ENCODE data around the gene PAPSS1.
"Not testable (repeated sequence)": the region's sequence is repeated elsewhere in the genome, so short reads cannot be mapped to it uniquely, and the experiment has no call there.

Gene PAPSS1

GRCh38 chr4:107719922-107720722 lies at the start of gene PAPSS1:
Gene PAPSS1, minus strand, starts transcription at chr4:107720234. Its CDS starts 55 bp downstream, at chr4:107720179.
- DNase-seq = peak; percentile 98

GRCh38 chr4:107760281-107760947 lies 40.4 kb upstream of the PAPSS1 start:
- no peak for DNase-seq

- DNase-seq = peak; percentile 63
Measured at GRCh38 chr4:107757864-107758476, 37.9 kb upstream of the PAPSS1 start.

DNA sequence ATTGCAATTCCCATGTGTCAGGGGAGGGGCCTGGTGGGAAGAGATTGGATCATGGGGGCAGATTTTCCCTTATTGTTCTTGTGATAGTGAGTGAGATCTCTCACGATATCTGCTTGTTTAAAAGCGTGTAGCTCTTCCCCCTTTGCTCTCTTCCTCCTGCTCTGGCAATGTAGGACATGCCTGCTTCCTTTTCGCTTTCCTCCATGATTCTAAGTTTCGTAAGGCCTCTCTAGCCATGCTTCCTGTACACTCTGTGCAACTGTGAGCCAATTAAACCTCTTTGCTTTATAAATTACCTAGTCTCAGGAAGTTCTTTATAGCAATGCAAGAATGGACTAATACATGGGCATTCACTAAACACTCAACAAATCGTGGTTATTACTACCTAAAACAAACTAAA lies 37.2 kb upstream of the PAPSS1 start:
- peak; percentile 13 for DNase-seq

- DNase-seq = peak; percentile 77
Measured at GRCh38 chr4:107755841-107756356, 35.9 kb upstream of the PAPSS1 start.

DNA sequence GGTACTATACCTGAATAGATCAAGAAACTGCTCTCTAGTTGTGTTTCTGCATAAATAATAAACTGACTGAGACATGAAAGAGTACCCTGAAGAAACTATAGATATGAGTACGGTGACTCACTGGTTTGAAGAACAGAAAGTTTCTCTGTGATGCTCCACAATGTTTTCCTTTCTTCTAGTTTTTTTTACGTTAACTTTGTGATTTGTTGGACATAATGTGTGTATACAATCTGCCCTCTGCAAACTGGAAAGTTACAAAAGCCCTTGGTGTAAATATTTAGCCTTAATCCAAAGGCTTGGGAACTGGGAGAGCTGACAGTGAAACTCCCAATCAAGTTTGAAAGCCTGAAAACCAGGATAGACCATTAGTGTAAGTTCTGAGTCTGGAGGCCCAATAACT lies 31.6 kb upstream of the PAPSS1 start:
- no peak for DNase-seq

DNA sequence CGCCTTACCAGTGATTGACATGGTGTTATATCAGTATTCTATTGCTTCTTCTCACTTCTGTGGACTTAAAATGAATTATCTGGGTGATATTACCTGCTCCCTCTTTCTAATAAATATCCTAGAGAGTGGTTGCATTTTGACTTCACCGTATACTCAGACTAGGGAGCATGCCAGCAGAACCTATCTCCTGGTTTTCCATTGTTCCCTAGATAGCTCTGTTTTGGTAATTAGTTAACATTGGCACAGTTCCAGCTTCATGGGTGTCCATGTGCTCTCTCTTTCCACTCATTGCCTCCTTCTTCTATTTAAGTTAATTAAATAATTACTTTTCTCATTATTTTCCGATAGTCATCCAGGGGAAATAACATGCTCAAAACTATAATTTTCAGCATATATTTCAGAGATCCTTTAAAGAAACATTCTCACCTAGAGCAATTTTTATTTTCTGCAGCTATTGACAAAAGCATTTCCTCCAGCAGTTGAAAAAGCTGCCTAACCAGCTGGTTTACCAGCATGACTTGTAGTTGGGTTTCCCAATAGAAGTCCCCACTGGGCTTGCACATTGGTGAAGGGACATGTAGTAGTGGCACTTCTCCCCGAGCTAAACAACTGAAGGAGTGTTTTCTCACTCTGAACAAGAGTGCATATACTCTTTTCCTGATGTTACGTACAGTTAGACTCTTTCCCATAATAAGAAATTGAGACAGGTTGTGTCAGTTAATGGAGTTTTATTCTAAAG lies 27.9 kb upstream of the PAPSS1 start:
- DNase-seq = no peak

GRCh38 chr4:107746161-107746560 lies 26.1 kb upstream of the PAPSS1 start:
- DNase-seq = no peak

DNA sequence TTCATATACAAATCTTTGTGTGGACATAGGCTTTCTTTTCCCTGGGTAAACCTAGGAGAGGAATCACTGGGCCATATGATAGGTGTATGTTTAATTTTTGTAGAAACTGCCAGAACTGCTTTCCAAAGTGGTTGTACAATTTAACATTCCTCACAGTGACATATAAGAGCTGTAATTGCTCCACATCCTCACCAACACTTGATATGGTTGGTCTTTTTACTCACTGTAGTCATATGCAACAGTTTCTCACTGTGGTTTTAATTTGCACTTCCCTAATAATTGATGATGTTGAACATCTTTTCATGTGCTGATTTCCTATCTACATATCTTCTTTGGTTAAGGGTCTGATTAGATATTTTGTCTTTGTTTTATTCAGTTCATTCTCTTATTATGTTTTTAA lies 24.5 kb upstream of the PAPSS1 start:
- DNase-seq = no peak

DNA sequence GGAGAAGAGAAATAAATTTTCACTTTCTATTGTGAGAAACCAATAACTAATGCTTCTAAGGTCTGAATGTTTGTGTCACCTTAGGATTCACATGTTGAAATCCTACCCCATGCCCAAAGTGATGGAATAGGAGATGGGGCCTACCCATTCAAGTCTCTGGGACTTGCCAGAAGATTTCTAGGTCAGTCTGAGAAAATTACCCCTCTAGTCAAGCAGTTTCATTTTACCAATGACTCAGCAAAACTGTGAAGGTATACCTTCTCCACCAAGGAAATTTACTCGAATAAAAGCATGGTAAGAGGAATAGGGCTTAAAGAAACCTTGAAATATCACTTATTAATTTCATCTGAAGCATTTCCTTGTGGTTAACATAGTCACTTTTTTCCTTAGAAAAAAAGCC lies 23.5 kb upstream of the PAPSS1 start:
- DNase-seq = no peak

DNA sequence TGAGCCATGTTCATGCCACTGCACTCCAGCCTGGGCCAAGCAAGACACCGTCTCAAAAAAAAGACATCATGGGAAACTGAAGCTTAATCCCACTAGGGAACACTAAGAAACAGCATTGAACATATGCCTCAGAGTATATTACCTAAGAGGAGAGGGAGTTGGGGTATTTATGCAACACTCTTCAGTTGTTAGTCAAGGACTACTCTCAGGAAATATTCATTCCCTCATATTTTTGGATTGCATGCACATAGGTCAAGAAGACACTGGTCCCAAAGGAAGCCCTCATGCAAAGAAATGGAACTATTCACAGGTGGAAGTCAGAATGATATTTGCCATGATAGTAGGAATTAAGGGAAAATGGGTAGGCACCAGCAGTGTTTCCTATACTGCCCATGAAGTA lies 22.8 kb upstream of the PAPSS1 start:
- DNase-seq = no peak

DNA sequence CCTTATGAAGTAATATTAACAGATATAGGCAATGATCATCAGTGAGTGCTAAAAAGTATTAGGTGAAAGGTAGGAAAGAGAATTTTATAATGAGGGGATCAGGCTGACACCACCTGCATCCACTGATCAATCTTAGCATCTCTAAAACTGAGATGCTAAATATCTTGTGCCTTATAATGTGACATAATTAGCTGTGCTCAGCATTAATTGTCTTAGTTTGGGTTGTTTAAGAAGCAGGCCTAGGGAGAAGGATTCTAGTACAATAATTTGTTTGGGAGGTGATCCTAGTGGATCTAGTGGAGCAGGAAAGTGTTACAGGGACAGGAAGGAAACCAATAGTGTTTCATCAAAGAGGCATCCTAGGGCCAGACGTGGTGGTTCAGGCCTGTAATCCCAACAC lies 22.2 kb upstream of the PAPSS1 start:
- DNase-seq = no peak

DNA sequence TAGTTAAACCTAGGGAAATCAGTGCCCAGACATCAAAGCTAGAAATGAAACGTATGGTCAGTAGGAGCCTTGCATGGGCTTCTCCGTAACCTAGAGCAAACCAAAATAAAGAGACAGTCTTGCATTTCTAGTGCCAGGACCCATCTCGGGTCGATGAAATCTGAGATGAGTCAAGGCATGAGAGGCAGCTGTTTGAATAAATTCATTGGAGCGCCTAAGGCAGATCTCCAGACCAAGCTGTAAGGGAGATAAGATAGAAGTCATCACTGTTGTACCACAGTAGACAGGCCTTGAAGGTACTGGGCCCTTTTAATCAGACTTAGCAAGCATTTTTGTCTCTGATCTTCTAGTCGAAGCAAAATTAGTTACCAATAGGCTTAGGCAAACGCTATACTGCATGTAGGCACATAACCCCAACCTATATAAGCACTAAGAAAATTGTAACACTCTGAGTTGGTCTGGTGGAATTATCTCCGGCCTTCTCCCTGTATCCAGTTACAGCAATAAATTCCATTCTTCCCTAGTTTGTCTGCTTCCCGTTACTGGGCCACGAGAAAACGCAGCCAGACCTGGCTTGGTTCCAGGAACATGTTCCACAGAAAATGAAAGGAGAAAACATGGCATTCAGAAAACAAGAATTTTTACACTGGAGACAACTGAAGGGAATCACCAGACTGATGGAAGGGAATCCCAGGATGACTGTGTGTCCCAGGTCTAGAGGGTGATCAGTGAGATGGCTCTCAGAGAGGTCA lies 21.1 kb upstream of the PAPSS1 start:
- DNase-seq = no peak

DNA sequence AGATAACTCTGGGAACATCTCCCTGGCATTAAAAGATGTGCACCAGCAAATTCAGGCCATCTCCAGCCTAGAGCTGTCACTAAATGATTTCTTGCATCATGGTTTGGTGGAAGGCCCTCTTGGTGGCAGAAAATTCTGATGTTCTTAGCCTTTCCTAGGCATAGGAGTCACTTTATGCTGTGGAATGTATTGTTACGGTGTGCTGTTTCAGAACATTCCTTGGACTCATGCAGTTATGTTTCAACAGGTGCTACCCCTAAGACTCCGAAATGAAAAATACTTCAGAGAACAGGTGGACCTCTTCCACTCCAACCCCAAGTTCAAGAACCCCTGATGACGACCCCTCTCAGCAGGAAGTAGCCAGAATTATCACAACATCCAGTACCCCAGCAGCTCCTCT lies 20.3 kb upstream of the PAPSS1 start:
- peak; percentile 12 for DNase-seq

DNA sequence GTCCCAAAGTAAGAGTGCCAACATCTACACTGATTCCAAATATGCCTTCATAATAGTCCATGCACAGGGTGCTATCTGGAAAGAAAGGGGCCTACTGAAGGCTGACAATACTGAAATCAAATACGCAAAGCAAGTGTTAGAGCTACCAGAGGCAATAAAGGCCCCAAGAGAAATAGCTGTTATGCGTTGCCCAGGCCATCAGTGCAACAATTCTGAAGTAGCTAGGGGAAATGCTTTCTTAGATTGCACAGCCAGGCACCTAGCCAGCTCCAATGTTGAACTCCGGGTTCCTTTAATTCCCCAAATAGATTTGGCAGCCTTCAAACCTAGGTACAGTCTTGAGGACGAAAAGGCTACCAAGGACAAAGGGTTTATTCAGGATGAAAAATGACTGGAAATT lies 17.4 kb upstream of the PAPSS1 start:
- no peak for DNase-seq

- peak; percentile 54 for DNase-seq
Measured at GRCh38 chr4:107736924-107737448, 17.0 kb upstream of the PAPSS1 start.

GRCh38 chr4:107736037-107736436 lies 16.0 kb upstream of the PAPSS1 start:
- DNase-seq = no peak

DNA sequence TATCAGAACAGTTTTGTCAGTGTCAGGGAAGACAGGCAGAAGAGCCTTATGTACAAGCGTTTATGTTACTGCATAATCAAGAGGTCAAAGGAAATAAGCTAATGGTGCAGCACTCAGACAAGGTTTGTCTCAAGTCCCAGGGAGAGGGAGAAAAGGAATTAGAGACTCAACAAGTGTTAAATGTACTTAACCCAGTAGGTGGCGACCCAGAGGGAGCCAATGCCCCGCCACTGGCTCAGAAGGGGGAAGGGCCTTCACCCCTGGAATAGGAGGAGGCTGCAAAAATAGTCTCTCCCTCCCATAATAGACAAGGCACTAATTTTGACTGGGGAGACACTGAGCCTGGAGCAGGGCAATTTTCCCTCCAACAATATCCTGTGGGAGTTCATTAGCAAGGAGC lies 14.1 kb upstream of the PAPSS1 start:
- DNase-seq = peak; percentile 25

DNA sequence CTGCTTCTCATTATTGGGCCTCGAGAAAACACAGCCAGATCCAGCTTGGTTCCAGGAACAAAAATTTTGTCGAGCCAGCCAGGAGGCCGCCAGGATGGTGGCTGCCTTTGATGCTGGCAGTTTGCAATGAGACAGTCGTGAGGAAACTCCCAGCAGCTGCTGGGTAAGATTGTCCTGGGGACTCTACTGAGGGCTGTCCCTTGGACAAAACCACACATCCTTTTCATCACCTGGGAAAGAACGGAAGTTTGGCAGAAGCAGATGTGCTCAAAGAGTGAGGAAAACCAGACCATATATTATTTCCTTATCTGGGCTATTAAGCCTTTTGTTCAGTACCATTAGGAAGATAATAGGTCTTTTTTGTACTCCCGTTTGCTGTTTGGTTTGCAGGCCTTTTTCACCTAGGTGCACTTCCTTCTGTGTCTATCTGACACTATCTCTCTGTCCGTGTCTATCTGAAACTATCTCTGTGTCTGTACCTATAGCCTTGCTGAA lies 13.4 kb upstream of the PAPSS1 start:
- DNase-seq = no peak

DNA sequence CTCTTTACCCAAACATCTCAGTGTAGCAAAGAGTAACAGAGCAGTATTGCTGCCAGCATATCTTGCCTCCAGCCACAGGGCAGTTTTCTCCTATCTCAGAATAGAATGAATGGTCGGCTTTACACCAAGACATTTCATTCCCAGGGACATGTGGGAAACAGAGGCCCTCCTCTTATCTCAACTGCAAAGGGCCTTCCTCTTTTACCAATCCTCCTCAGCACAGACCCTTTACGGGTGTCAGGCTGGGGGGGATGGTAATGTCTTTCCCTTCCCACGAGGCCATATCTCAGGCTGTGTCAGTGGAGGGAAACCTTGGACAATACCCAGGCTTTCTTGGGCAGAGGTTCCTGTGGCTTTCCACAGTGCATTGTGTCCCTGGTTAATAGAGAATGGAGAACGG lies 9.0 kb upstream of the PAPSS1 start:
- DNase-seq = not testable (repeated sequence)

DNA sequence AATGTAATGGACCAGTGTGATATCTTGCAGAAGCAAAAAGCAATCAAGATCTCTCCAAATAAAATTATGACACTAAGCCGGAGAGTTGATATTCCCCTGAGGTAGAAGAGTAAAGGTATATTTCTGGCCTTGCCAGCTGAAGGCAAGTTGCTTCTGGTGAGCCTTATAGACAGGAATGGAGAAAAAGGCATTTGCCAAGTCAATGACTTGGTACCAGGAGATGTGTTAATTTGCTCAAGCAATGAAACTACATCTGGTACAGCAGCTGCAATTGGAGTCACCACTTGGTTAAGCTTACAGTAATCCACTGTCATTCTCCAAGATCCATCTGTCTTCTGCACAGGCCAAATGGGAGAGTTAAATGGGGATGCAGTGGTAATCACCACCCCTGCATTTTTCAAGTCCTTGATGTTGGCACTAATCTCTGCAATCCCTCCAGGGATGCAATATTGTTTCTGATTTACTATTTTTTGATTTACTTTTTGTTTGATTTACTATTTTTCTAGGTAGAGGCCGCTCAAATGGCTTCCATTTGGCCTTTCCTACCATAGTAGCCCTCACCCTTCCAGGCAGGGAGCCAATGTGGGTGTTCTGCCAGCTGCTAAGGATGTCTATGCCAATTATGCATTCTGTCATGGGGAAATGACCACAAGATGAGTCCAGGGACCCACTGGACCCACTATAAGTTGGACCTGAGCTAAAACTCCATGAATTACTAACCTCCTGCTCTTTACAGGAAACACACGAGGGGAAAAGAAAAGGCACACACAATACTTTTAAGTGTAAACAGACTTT lies 6.3 kb upstream of the PAPSS1 start:
- DNase-seq = not testable (repeated sequence)
